ENCODE measurements around the gene DHRS2. TPM values are rescaled to one million over a fixed set of nuclear protein-coding genes. Genes with fewer than 3 reads are reported as not detected.

DHRS2 gene
- total and polyA plus RNA-seq, 2 donors (not counting 1 experiment from before 2014, with no cell fraction given): not detected

GRCh38 chr14:23613242-23614070, 22.7 kb upstream of the DHRS2 start:
- 75% methylated on average over 3 of the region's 6 CpGs for WGBS (ENCODE audit: insufficient coverage)
- CTCF ChIA-PET: no interaction called here
- Histone ChIP-seq H3K79me2 (ENCODE audit: control insufficient read depth, insufficient read depth, low read length) (no peaks in the 10 kb centered on the region), H2AFZ (ENCODE audit: insufficient read depth, low read depth, low read length, poor library complexity, severe bottlenecking) (no peak overlapping the region), H3K4me2 (replicated peaks; ENCODE audit: low read depth, low read length, poor library complexity, severe bottlenecking) (no peak overlapping the region), H3K9me3 (ENCODE audit: control extremely low read depth in 1 of 3, control insufficient read depth in 2 of 3, insufficient read depth in 1 of 3, low read length in 2 of 3) (peaks cover 0 to 5% (median 0%) of the 10 kb centered on the region in 3 donors), H3K4me3 (ENCODE audit: control extremely low read depth in 1 of 5, extremely low read depth in 1 of 5, insufficient read depth in 1 of 5, low read depth in 2 of 5, low read length in 4 of 5) (no peak overlapping the region), H3K9ac (ENCODE audit: low read length) (no peak overlapping the region), H4K20me1 (ENCODE audit: control insufficient read depth, insufficient read depth, low read length, poor library complexity, severe bottlenecking) (no peaks in the 10 kb centered on the region), H3K27me3 (replicated peaks in 1 of 4; ENCODE audit: control extremely low read depth in 1 of 4, control insufficient read depth in 3 of 4, insufficient read depth in 4 of 4, low read length in 3 of 4) (no peaks in the 10 kb centered on the region), H3K4me1 (ENCODE audit: control insufficient read depth in 2 of 2, insufficient read depth in 2 of 2, low read length in 2 of 2) (peaks cover 0 to 3% of the 10 kb centered on the region in 2 donors), H3K36me3 (replicated peaks in 1 of 2; ENCODE audit: control extremely low read depth in 1 of 2, control insufficient read depth in 1 of 2, extremely low read depth in 1 of 2, insufficient read depth in 2 of 2, low read length in 1 of 2) (no peaks in the 10 kb centered on the region), H3K27ac (ENCODE audit: low read length in 2 of 2) (no peak overlapping the region)
- Mint-ChIP-seq H3K9me3 (ENCODE audit: insufficient read depth) (no peaks in the 10 kb centered on the region), H3K27me3 (peaks cover 26% of the 10 kb centered on the region), H3K27ac (no peak overlapping the region), H3K4me1 (no peaks in the 10 kb centered on the region), H3K4me3 (no peak overlapping the region)
- intact Hi-C loops (cut with micrococcal nuclease): no loop called here
- ATAC-seq (ENCODE audit: low read depth) (no peak), DNase-seq (no peak)
- POLR2A ChIA-PET: no interaction called here
- TF ChIP-seq EZH2 (IDR thresholded peaks at IDR 0.05; ENCODE audit: borderline replicate concordance, insufficient read depth, low read depth, low read length, poor library complexity, severe bottlenecking) (no peak), CTCF (IDR thresholded peaks at IDR 0.05) (no peak)

GRCh38 chr14:23614395-23614828, 21.8 kb upstream of the DHRS2 start:
- H3K36me3 ChIP-seq (replicated peaks in 1 of 2; ENCODE audit: control extremely low read depth in 1 of 2, control insufficient read depth in 1 of 2, extremely low read depth in 1 of 2, insufficient read depth in 2 of 2, low read length in 1 of 2): no peaks in the 10 kb centered on the region
- no peaks in the 10 kb centered on the region for H4K20me1 ChIP-seq (ENCODE audit: control insufficient read depth, insufficient read depth, low read length, poor library complexity, severe bottlenecking)
- DNase-seq: no peak
- intact Hi-C loops (cut with micrococcal nuclease): no loop called here
- Mint-ChIP-seq H3K9me3 (ENCODE audit: insufficient read depth) (no peaks in the 10 kb centered on the region), H3K4me1 (no peaks in the 10 kb centered on the region), H3K27me3 (peaks cover 26% of the 10 kb centered on the region), H3K4me3 (no peak overlapping the region), H3K27ac (no peak overlapping the region)
- H3K4me3 ChIP-seq (ENCODE audit: control extremely low read depth in 1 of 5, extremely low read depth in 1 of 5, insufficient read depth in 1 of 5, low read depth in 2 of 5, low read length in 4 of 5): no peak overlapping the region
- no peak overlapping the region for H2AFZ ChIP-seq (ENCODE audit: insufficient read depth, low read depth, low read length, poor library complexity, severe bottlenecking)
- no peak overlapping the region for H3K9ac ChIP-seq (ENCODE audit: low read length)
- no peak overlapping the region for H3K4me2 ChIP-seq (replicated peaks; ENCODE audit: low read depth, low read length, poor library complexity, severe bottlenecking)
- H3K79me2 ChIP-seq (ENCODE audit: control insufficient read depth, insufficient read depth, low read length): no peaks in the 10 kb centered on the region
- no peak for TF ChIP-seq EZH2 (IDR thresholded peaks at IDR 0.05; ENCODE audit: borderline replicate concordance, insufficient read depth, low read depth, low read length, poor library complexity, severe bottlenecking)
- no peak for TF ChIP-seq CTCF (IDR thresholded peaks at IDR 0.05)
- H3K27me3 ChIP-seq (replicated peaks in 1 of 4; ENCODE audit: control extremely low read depth in 1 of 4, control insufficient read depth in 3 of 4, insufficient read depth in 4 of 4, low read length in 3 of 4): no peaks in the 10 kb centered on the region
- ATAC-seq (ENCODE audit: low read depth): no peak
- no peak overlapping the region for H3K27ac ChIP-seq (ENCODE audit: low read length in 2 of 2)
- 96% methylated on average over 2 of the region's 2 CpGs for WGBS (ENCODE audit: insufficient coverage)
- POLR2A ChIA-PET: no interaction called here
- peaks cover 0 to 3% of the 10 kb centered on the region in 2 donors for H3K4me1 ChIP-seq (ENCODE audit: control insufficient read depth in 2 of 2, insufficient read depth in 2 of 2, low read length in 2 of 2)
- H3K9me3 ChIP-seq (ENCODE audit: control extremely low read depth in 1 of 3, control insufficient read depth in 2 of 3, insufficient read depth in 1 of 3, low read length in 2 of 3): peaks cover 0 to 5% (median 0%) of the 10 kb centered on the region in 3 donors
- CTCF ChIA-PET: interaction anchor here (0.9 kb wide), 1 partner anchor 17 kb away, joined by 3 read pairs; no protein-coding TSS in a partner anchor
